Adipocyte (in vitro differentiated cells): Measurements from ENCODE around the gene RAB11FIP4.

Source experiments
- DNase-seq: peaks from one replicate; pipeline ENCODE4 v3.0.0-alpha.2; 2015; ENCODE audit warnings: low read depth
- H3K27me3 ChIP-seq: replicated peaks from 2 replicates; pipeline ENCODE4 v1.7.0; 2013; ENCODE audit warnings: mild to moderate bottlenecking, low read length, moderate library complexity; ENCODE audit not compliant: control insufficient read depth, insufficient read depth
- H3K36me3 ChIP-seq: 2 replicates; pipeline ENCODE4 v1.7.0; 2013; ENCODE audit warnings: low read length, mild to moderate bottlenecking, moderate library complexity; ENCODE audit not compliant: control insufficient read depth, insufficient read depth, severe bottlenecking
- H3K4me1 ChIP-seq: 2 replicates; pipeline ENCODE4 v1.7.0; 2013; ENCODE audit warnings: mild to moderate bottlenecking, low read length, moderate library complexity; ENCODE audit not compliant: control insufficient read depth, insufficient read depth
- H3K4me3 ChIP-seq: 2 replicates; pipeline ENCODE4 v1.7.0; 2013; ENCODE audit warnings: mild to moderate bottlenecking, low read length, moderate library complexity
- H3K9ac ChIP-seq: 2 replicates; pipeline ENCODE4 v1.7.0; 2013; ENCODE audit warnings: mild to moderate bottlenecking, low read length, moderate library complexity
- H3K9me3 ChIP-seq: 2 replicates; pipeline ENCODE4 v1.7.0; 2013; ENCODE audit warnings: mild to moderate bottlenecking, low read length, moderate library complexity; ENCODE audit not compliant: control insufficient read depth

Gene RAB11FIP4

DNA sequence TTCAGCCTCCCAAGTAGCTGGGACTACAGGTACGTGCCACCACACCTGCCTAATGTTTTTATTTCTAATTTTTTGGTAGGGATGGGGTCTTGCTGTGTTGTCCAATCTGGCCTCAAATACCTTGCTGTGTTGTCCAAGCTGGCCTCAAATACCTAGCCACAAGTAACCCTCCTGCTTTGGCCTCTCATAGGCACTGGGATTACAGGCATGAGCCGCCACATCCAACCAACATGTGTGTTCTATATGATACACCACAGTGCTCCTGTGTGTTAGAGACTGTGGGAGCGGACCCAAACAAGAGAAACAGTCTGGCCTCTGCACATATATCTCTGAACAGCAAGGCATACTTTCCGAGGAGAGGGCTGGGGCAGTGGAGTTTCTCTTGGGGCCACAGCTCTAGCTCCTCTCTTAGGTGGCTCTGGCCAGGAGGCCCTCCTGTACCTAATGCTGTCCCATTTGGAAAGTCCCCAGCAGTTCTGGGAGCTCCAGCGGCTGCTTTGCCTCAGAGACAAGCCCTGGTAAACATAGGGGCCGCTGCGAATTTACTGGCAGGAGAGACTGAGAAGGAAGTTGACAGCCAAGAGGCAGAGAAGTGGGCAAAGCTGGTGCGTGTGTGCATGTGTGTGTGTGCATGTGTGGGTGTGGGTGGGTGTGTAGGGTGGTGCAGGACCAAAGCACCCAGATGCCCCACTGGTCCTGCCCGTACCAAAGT, 95.0 kb downstream of the RAB11FIP4 start:
- Histone ChIP-seq H3K9ac (no peak overlapping the region), H3K36me3 (no peaks in the 10 kb centered on the region), H3K4me1 (no peaks in the 10 kb centered on the region), H3K27me3 (peaks cover 63% of the 10 kb centered on the region), H3K9me3 (peaks cover 3% of the 10 kb centered on the region), H3K4me3 (no peak overlapping the region)
- no peak for DNase-seq

DNA sequence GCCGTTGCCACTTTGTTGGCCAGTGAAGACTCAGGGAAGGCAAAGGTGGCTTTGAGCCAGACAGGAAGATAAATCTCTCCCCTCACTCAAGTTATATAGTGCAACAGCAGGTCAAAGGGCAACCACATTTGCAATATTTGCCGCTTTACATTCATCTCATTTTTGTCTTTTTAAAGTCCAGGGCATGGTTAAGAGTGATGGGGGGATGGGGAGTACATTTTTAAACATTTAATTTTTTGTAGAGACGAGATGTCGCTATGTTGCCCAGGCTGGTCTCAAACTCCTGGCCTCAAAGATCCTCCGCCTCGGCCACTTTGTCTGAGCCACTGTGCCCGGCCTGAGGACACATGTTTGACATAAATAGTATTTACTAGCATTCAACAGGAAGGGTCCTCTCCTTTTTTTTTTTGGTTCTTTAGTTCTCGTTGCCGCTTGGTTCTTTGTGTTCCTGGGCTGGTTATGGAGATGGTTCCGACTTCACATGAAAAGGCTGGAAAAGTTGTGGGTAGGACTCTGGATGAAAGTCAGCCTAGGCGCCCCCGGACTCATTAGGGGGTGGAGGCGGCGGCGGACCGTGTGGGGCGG, 95.7 kb downstream of the RAB11FIP4 start:
- Histone ChIP-seq H3K9ac (no peak overlapping the region), H3K4me3 (peak overlapping the region; percentile 37), H3K36me3 (no peaks in the 10 kb centered on the region), H3K27me3 (peaks cover 64% of the 10 kb centered on the region), H3K4me1 (no peaks in the 10 kb centered on the region), H3K9me3 (peaks cover 3% of the 10 kb centered on the region)
- DNase-seq: no peak

- peaks cover 65% of the 10 kb centered on the region for H3K27me3 ChIP-seq
- DNase-seq: peak; percentile 76
- H3K4me1 ChIP-seq: no peaks in the 10 kb centered on the region
- H3K36me3 ChIP-seq: no peaks in the 10 kb centered on the region
- H3K4me3 ChIP-seq: peak overlapping the region; percentile 37
- peaks cover 3% of the 10 kb centered on the region for H3K9me3 ChIP-seq
- H3K9ac ChIP-seq: no peak overlapping the region
Observed at GRCh38 chr17:31487648-31488263, 96.3 kb downstream of the RAB11FIP4 start.

GRCh38 chr17:31488264-31488981, 96.9 kb downstream of the RAB11FIP4 start:
- Histone ChIP-seq H3K36me3 (no peaks in the 10 kb centered on the region), H3K4me3 (peak overlapping the region; percentile 37), H3K4me1 (no peaks in the 10 kb centered on the region), H3K27me3 (peaks cover 69% of the 10 kb centered on the region), H3K9ac (no peak overlapping the region), H3K9me3 (peaks cover 3% of the 10 kb centered on the region)
- no peak for DNase-seq

DNA sequence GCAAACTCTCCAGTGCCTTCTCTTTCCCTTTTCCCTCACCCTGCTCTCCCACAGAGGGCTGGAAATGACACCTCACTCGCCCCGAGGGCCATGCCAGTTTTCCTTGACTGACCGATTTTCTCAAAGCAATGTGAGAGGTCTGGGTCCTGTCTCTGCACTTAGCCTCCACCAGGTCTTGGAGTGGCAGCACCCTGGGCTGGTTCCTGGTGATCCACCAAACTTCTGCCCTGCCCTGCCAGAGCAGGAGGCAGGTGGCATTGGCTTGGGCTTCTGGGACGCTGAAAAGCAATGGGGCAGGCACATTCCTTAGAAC, 97.5 kb downstream of the RAB11FIP4 start:
- no peaks in the 10 kb centered on the region for H3K36me3 ChIP-seq
- H3K4me1 ChIP-seq: no peaks in the 10 kb centered on the region
- H3K4me3 ChIP-seq: no peak overlapping the region
- DNase-seq: no peak
- H3K9me3 ChIP-seq: peaks cover 3% of the 10 kb centered on the region
- no peak overlapping the region for H3K9ac ChIP-seq
- H3K27me3 ChIP-seq: peaks cover 70% of the 10 kb centered on the region

- Histone ChIP-seq H3K4me3 (no peak overlapping the region), H3K9ac (no peak overlapping the region), H3K36me3 (no peaks in the 10 kb centered on the region), H3K4me1 (no peaks in the 10 kb centered on the region), H3K27me3 (peaks cover 68% of the 10 kb centered on the region), H3K9me3 (peaks cover 3% of the 10 kb centered on the region)
- no peak for DNase-seq
Observed at GRCh38 chr17:31489295-31490018, 98.0 kb downstream of the RAB11FIP4 start.

GRCh38 chr17:31490019-31490650, 98.7 kb downstream of the RAB11FIP4 start:
- Histone ChIP-seq H3K27me3 (peaks cover 61% of the 10 kb centered on the region), H3K4me3 (no peak overlapping the region), H3K4me1 (no peaks in the 10 kb centered on the region), H3K36me3 (no peaks in the 10 kb centered on the region), H3K9ac (no peak overlapping the region), H3K9me3 (no peaks in the 10 kb centered on the region)
- DNase-seq: no peak

- no peak for DNase-seq
- Histone ChIP-seq H3K27me3 (peaks cover 62% of the 10 kb centered on the region), H3K4me3 (no peak overlapping the region)
Observed at GRCh38 chr17:31490671-31491375, 99.3 kb downstream of the RAB11FIP4 start.

GRCh38 chr17:31491376-31492131, 100.1 kb downstream of the RAB11FIP4 start:
- Histone ChIP-seq H3K9ac (no peak overlapping the region), H3K9me3 (no peaks in the 10 kb centered on the region), H3K4me1 (no peaks in the 10 kb centered on the region), H3K27me3 (peaks cover 64% of the 10 kb centered on the region), H3K4me3 (no peak overlapping the region), H3K36me3 (no peaks in the 10 kb centered on the region)
- no peak for DNase-seq

More at GRCh38 chr17:31490671-31491375, 99.3 kb downstream of the RAB11FIP4 start:
- no peaks in the 10 kb centered on the region for H3K36me3 ChIP-seq
- no peaks in the 10 kb centered on the region for H3K9me3 ChIP-seq
- no peaks in the 10 kb centered on the region for H3K4me1 ChIP-seq
- no peak overlapping the region for H3K9ac ChIP-seq

- no peaks in the 10 kb centered on the region for H3K9me3 ChIP-seq
- no peak for DNase-seq
- H3K9ac ChIP-seq: no peak overlapping the region
- no peaks in the 10 kb centered on the region for H3K4me1 ChIP-seq
- H3K4me3 ChIP-seq: no peak overlapping the region
- H3K36me3 ChIP-seq: no peaks in the 10 kb centered on the region
- peaks cover 62% of the 10 kb centered on the region for H3K27me3 ChIP-seq
Observed at GRCh38 chr17:31492206-31492605, 100.7 kb downstream of the RAB11FIP4 start.
